H1 (cell line): ENCODE results near the gene NLRP12. TPM values are rescaled to one million over a fixed set of nuclear protein-coding genes. Genes with fewer than 3 reads are reported as not detected.

ENCODE experiments used
- CTCF ChIA-PET: fragments of 300-600 bp; sonication (Branson Sonifier 250); formaldehyde crosslinking; loops from one replicate; lab custom pipeline; 2021; ENCODE audit not compliant: partially characterized antibody; lab: Charles Lee
- POLR2A ChIA-PET: fragments of 300-600 bp; sonication (Branson Sonifier 250); formaldehyde crosslinking; loops from one replicate; lab custom pipeline; 2021; ENCODE audit warnings: inconsistent platforms; ENCODE audit not compliant: partially characterized antibody; lab: Charles Lee
- DNase-seq, 2 experiments: peaks; one replicate each; pipeline versions ENCODE4 v3.0.0 to v3.0.0-alpha.2; 2010 to 2022; ENCODE audit warnings: low spot score in 2 of 2, low read depth in 1 of 2, mixed read lengths in 1 of 2
- FAIRE-seq: peaks from 2 replicates; lab custom pipeline; 2011; peaks lifted over from hg19 to GRCh38; lab: Jason Lieb, UNC
- H2AFZ ChIP-seq: 2 replicates; pipeline ENCODE4 v1.8.1; 2012; ENCODE audit warnings: low read length, inconsistent platforms
- H2AK5ac ChIP-seq: 2 replicates; pipeline ENCODE4 v1.6.1; 2013; ENCODE audit warnings: low read depth, low read length
- H2BK120ac ChIP-seq: replicated peaks from 2 replicates; pipeline ENCODE3; 2013; ENCODE audit warnings: low read depth, low read length, inconsistent platforms
- H2BK12ac ChIP-seq: 2 replicates; pipeline ENCODE4 v1.6.1; 2013; ENCODE audit warnings: low read depth, low read length
- H2BK15ac ChIP-seq: 2 replicates; pipeline ENCODE4 v1.6.1; 2013; ENCODE audit warnings: low read length
- H2BK20ac ChIP-seq: 2 replicates; pipeline ENCODE4 v1.6.1; 2013; ENCODE audit warnings: low read length
- H2BK5ac ChIP-seq: 2 replicates; pipeline ENCODE4 v1.6.1; 2013; ENCODE audit warnings: low read depth, low read length
- H3K14ac ChIP-seq: 2 replicates; pipeline ENCODE4 v1.6.1; 2013; ENCODE audit warnings: inconsistent platforms; ENCODE audit not compliant: insufficient read length
- H3K18ac ChIP-seq: 2 replicates; pipeline ENCODE4 v1.6.1; 2013; ENCODE audit warnings: low read length; ENCODE audit errors: extremely low read depth
- H3K23ac ChIP-seq: 2 replicates; pipeline ENCODE4 v1.6.1; 2013; ENCODE audit warnings: inconsistent platforms; ENCODE audit not compliant: insufficient read length
- H3K23me2 ChIP-seq: 2 replicates; pipeline ENCODE4 v1.6.1; 2013; ENCODE audit warnings: low read depth, low read length
- H3K27ac ChIP-seq: 2 replicates; pipeline ENCODE4 v1.6.1; 2011; ENCODE audit warnings: low read depth, low read length, inconsistent platforms
- H3K27me3 ChIP-seq, 4 experiments: replicated peaks in 1 of 4; 1 replicate in 1 of 4; 2 replicates in 3 of 4; pipeline versions ENCODE4 v1.6.1 to v1.8.1; 2011 to 2013; ENCODE audit warnings: low read length in 3 of 4, mild to moderate bottlenecking in 3 of 4, inconsistent platforms in 2 of 4, mixed read lengths in 2 of 4, moderate library complexity in 1 of 4; ENCODE audit not compliant: control insufficient read depth in 3 of 4, insufficient read depth in 3 of 4; ENCODE audit errors: extremely low read depth in 1 of 4
- H3K36me3 ChIP-seq, 4 experiments: 2 replicates each; pipeline versions ENCODE4 v1.6.1 to v1.8.1; 2011 to 2013; ENCODE audit warnings: mild to moderate bottlenecking in 4 of 4, low read length in 3 of 4, moderate library complexity in 2 of 4, control low read depth in 1 of 4, inconsistent platforms in 1 of 4; ENCODE audit not compliant: insufficient read depth in 4 of 4, control insufficient read depth in 2 of 4
- H3K4ac ChIP-seq: replicated peaks from 2 replicates; pipeline ENCODE3; 2013; ENCODE audit warnings: low read length, low read depth, mixed read lengths, inconsistent platforms; ENCODE audit not compliant: insufficient read length
- H3K4me1 ChIP-seq, 4 experiments: replicated peaks in 1 of 4; 1 replicate in 1 of 4; 2 replicates in 3 of 4; pipeline versions ENCODE4 v1.6.1 to v1.8.1; 2011 to 2013; ENCODE audit warnings: low read length in 3 of 4, inconsistent platforms in 2 of 4, mixed read lengths in 1 of 4; ENCODE audit not compliant: insufficient read depth in 4 of 4, control insufficient read depth in 3 of 4
- H3K4me2 ChIP-seq, 2 experiments: 2 replicates each; pipeline versions ENCODE4 v1.6.1 to v1.8.1; 2011 to 2013; ENCODE audit warnings: low read depth in 2 of 2, low read length in 2 of 2, control low read depth in 1 of 2, inconsistent platforms in 1 of 2, mild to moderate bottlenecking in 1 of 2; ENCODE audit not compliant: insufficient read depth in 1 of 2
- H3K4me3 ChIP-seq, 4 experiments: fragments of 200-600, 300-600 bp in 1 of 4; sonication (generic), shearing (Covaris generic), sonication (Bioruptor Twin) in 1 of 4; 2 replicates each; pipeline versions ENCODE4 v1.5.1 to v1.8.1; 2011 to 2016; ENCODE audit warnings: low read length in 4 of 4, low read depth in 3 of 4, control low read depth in 2 of 4, inconsistent platforms in 2 of 4, mild to moderate bottlenecking in 2 of 4, mixed read lengths in 1 of 4, moderate library complexity in 1 of 4; ENCODE audit not compliant: insufficient read depth in 2 of 4; ENCODE audit errors: extremely low read depth in 1 of 4
- H3K56ac ChIP-seq: replicated peaks from 2 replicates; pipeline ENCODE3; 2013; ENCODE audit warnings: low read depth, mild to moderate bottlenecking, mixed read lengths, low read length, inconsistent platforms; ENCODE audit not compliant: insufficient read length
- H3K79me1 ChIP-seq: 2 replicates; pipeline ENCODE4 v1.6.1; 2013; ENCODE audit warnings: low read depth, low read length, control low read depth
- H3K79me2 ChIP-seq, 2 experiments: 2 replicates each; pipeline versions ENCODE4 v1.6.1 to v1.8.1; 2012 to 2013; ENCODE audit warnings: low read length in 2 of 2, mild to moderate bottlenecking in 2 of 2, inconsistent platforms in 1 of 2; ENCODE audit not compliant: insufficient read depth in 2 of 2, control insufficient read depth in 1 of 2
- H3K9ac ChIP-seq, 4 experiments: replicated peaks in 1 of 4; 1 replicate in 1 of 4; 2 replicates in 3 of 4; pipeline versions ENCODE4 v1.6.1 to v1.8.1; 2011 to 2013; ENCODE audit warnings: low read depth in 3 of 4, low read length in 3 of 4, control low read depth in 2 of 4, mild to moderate bottlenecking in 2 of 4, moderate library complexity in 2 of 4, inconsistent platforms in 1 of 4; ENCODE audit errors: extremely low read depth in 1 of 4
- H3K9me3 ChIP-seq, 2 experiments: 2 replicates each; pipeline versions ENCODE4 v1.6.1 to v1.8.1; 2012 to 2013; ENCODE audit warnings: mild to moderate bottlenecking in 2 of 2, moderate library complexity in 2 of 2, control low read depth in 1 of 2, inconsistent platforms in 1 of 2, low read depth in 1 of 2, low read length in 1 of 2, mixed read lengths in 1 of 2; ENCODE audit not compliant: insufficient read depth in 2 of 2
- H4K20me1 ChIP-seq, 2 experiments: replicated peaks in 1 of 2; 2 replicates each; pipeline versions ENCODE3 to v1.8.1; 2011 to 2013; ENCODE audit warnings: inconsistent platforms in 2 of 2, low read length in 2 of 2, mild to moderate bottlenecking in 1 of 2; ENCODE audit not compliant: insufficient read depth in 2 of 2, control insufficient read depth in 1 of 2
- H4K5ac ChIP-seq: 2 replicates; pipeline ENCODE4 v1.6.1; 2013; ENCODE audit warnings: low read length, low read depth, mixed read lengths, inconsistent platforms; ENCODE audit not compliant: insufficient read length
- H4K8ac ChIP-seq: 2 replicates; pipeline ENCODE4 v1.8.0; 2013; ENCODE audit warnings: mild to moderate bottlenecking, moderate library complexity, low read length, inconsistent platforms; ENCODE audit not compliant: insufficient read depth; ENCODE audit errors: extremely low read depth
- H4K91ac ChIP-seq: replicated peaks from 2 replicates; pipeline ENCODE3; 2013; ENCODE audit warnings: low read length, mixed read lengths, inconsistent platforms; ENCODE audit not compliant: insufficient read length
- ASH2L ChIP-seq: fragments of 200-600, 300-600 bp; sonication (generic); IDR thresholded peaks from one replicate; pipeline ENCODE4 v1.7.1; 2017; ENCODE audit warnings: low read length
- BRCA1 ChIP-seq: IDR thresholded peaks from 2 replicates; pipeline ENCODE4 v1.6.1; 2012; ENCODE audit warnings: low read depth, low read length, improper control_type of control experiment
- JUND ChIP-seq: IDR thresholded peaks from 2 replicates; pipeline ENCODE4 v1.6.1; 2011; ENCODE audit warnings: mild to moderate bottlenecking, improper control_type of control experiment, low read length
- KDM1A ChIP-seq: fragments of 200-600, 300-600 bp; sonication (generic); IDR thresholded peaks from 2 replicates; pipeline ENCODE4 v1.7.1; 2016; ENCODE audit warnings: mild to moderate bottlenecking, low read length, borderline replicate concordance
- NRF1 ChIP-seq: IDR thresholded peaks from 2 replicates; pipeline ENCODE4 v1.6.1; 2011; ENCODE audit warnings: mild to moderate bottlenecking, low read depth, low read length, improper control_type of control experiment
- POU5F1 ChIP-seq: IDR thresholded peaks from 2 replicates; pipeline ENCODE4 v1.6.1; 2011; ENCODE audit warnings: low read depth, mild to moderate bottlenecking, low read length, moderate library complexity
- RNF2 ChIP-seq: fragments of 200-900, 300-1000 bp; sonication (generic); IDR thresholded peaks from 2 replicates; pipeline ENCODE4 v1.7.1; 2016; ENCODE audit warnings: borderline replicate concordance, low read depth, mild to moderate bottlenecking, antibody characterized with exemption, low read length; ENCODE audit not compliant: poor library complexity, severe bottlenecking; ENCODE audit errors: missing control alignments
- SAP30 ChIP-seq: fragments of 300-600 bp; sonication (generic); IDR thresholded peaks from 2 replicates; pipeline ENCODE4 v1.7.1; 2012; ENCODE audit warnings: low read length, moderate library complexity, mild to moderate bottlenecking, inconsistent platforms; ENCODE audit not compliant: insufficient read depth, insufficient replicate concordance
- SIRT6 ChIP-seq: IDR thresholded peaks from one replicate; pipeline ENCODE4 v1.7.1; 2012; ENCODE audit warnings: low read length, inconsistent platforms
- WGBS, 2 experiments: shearing (Covaris generic) in 1 of 2; methylation state at CpG; one replicate each; pipeline versions ENCODE4 v1.1.6 to v1.1.7; 2013 to 2015; ENCODE audit warnings: low lambda C conversion rate in 2 of 2, mixed read lengths in 2 of 2, inconsistent platforms in 1 of 2, low coverage in 1 of 2, missing lambda C conversion rate in 1 of 2; ENCODE audit not compliant: insufficient replicate concordance in 2 of 2, insufficient coverage in 1 of 2, insufficient read length in 1 of 2; ENCODE audit errors: extremely low coverage in 1 of 2, missing lambda C conversion rate in 1 of 2; 5-methylcytosine and 5-hydroxymethylcytosine counted together
- polyA plus RNA-seq, 7 experiments: library from polyadenylated mRNA; depleted of rRNA in 3 of 7; stranded (reverse) in 5 of 7; unstranded in 2 of 7; fragments of >200 nt in 5 of 7; fragments of 200-250 nt in 2 of 7; gene quantifications; 1 replicate in 5 of 7; 2 replicates in 1 of 7; 4 replicates in 1 of 7; pipeline versions ENCODE4 v1.2.1 to v1.2.3, GENCODE V29; 2011 to 2013; ENCODE audit warnings: missing spikeins in 2 of 7, mixed read lengths in 2 of 7
- total RNA-seq: library from RNA; stranded (reverse); fragmentation: NEBNext Ultra II Directional; extraction: Animal tissue kit (Norgen Biotek cat#: 25700); gene quantifications from 2 replicates; pipeline ENCODE4 v1.2.1, GENCODE V29; 2021
- TF ChIP-seq, protein P1 (sequence below): IDR thresholded peaks from 2 replicates; pipeline ENCODE4 v1.6.1; 2011; ENCODE audit warnings: low read length, improper control_type of control experiment

The NLRP12 gene
- total and polyA plus RNA-seq, 2 of the 8 experiments (the other 6 are each of a cell fraction or from before 2014, with no cell fraction given), result 1.0 to 1.8 TPM

DNA sequence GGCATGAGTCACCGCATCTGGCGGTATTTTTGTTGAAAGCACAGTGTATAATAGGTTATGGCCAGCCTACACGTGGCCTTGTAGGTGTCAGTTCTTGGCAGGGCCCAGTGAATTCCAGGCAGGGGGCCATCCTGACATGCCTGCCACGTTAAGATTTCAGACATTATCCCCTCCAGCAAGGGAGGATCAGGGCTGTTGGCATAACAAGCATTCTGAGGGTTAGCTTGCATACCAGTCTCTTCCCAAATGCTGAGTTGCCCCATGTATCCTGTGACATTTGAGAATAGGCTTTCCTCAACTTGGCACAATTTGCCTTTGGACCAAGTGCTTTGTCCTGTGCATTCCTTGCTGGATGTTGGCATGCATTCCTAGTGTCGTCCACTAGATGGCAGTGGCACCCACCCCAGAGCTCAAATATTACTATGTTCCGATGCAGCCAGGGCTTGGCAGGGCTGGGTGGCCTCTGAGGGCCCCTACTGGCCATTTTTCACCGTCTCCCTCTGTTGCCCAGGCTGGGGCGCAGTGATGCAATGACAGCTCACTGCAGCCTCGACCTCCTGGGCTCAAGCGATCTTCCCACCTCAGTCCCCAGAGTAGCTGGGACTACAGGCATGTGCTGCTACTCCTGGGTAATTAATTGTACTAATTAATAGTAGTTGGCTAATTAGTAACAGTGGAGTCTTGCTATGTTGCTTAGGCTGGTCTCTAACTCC is 31.2 kb downstream of the NLRP12 start:
- Histone ChIP-seq H3K56ac (no peak overlapping the region), H3K27ac (no peak overlapping the region), H2BK120ac (peak overlapping the region; percentile 45), H2AK5ac (0 out of 2 replicates have a peak overlapping the region, but pooled peaks have one; percentile 69), H4K91ac (no peak overlapping the region), H3K4me2 (no peak overlapping the region), H3K79me2 (no peaks in the 10 kb centered on the region), H2BK20ac (peak overlapping the region; percentile 99), H2AFZ (no peak overlapping the region), H3K18ac (peak overlapping the region; percentile 88; the same call in 1 of the 2 replicates), H3K4ac (no peak overlapping the region), H3K27me3 (no peaks in the 10 kb centered on the region), H2BK15ac (peak overlapping the region; percentile 92; the same call in 1 of the 2 replicates), H2BK5ac (peak overlapping the region; percentile 73; the same call in 1 of the 2 replicates), H3K23ac (no peak overlapping the region), H3K14ac (no peak overlapping the region), H3K4me3 (no peak overlapping the region), H3K9ac (no peak overlapping the region), H4K8ac (no peak overlapping the region), H3K9me3 (no peaks in the 10 kb centered on the region), H4K5ac (no peak overlapping the region), H4K20me1 (no peaks in the 10 kb centered on the region), H3K79me1 (no peaks in the 10 kb centered on the region), H2BK12ac (peak overlapping the region; percentile 64), H3K23me2 (no peaks in the 10 kb centered on the region), H3K4me1 (no peaks in the 10 kb centered on the region), H3K36me3 (peaks cover 0 to 6% (median 0%) of the 10 kb centered on the region in 4 experiments; a peak in 1 of 8 replicates)
- ChIA-PET POLR2A (interaction anchor here (0.9 to 1.8 kb wide), 5 partner anchors 10 to 32 kb away, joined by 3 to 6 read pairs (median 4); no protein-coding TSS in a partner anchor), CTCF (interaction anchor here (0.6 to 8.6 kb wide), 80 partner anchors 8 to 644 kb away, joined by 3 to 108 read pairs (median 4); partner anchors contain the start of genes MYADM, NLRP12 and PRKCG)
- WGBS, 2 experiments, result 31% methylated on average over 10 of the region's 10 CpGs; no CpG with 5 or more reads in 1 of the 2 experiments
- FAIRE-seq, result peak; percentile 99
- DNase-seq, result peak; percentile 88 to 94
- TF ChIP-seq JUND (peak; percentile 76), RNF2 (no peak), SAP30 (no peak), BRCA1 (0 out of 2 replicates have a peak, but pooled peaks have one; percentile 9), ASH2L (peak; percentile 26), POU5F1 (no peak), SIRT6 (no peak), KDM1A (no peak), NRF1 (no peak)
- TF ChIP-seq, protein P1, sequence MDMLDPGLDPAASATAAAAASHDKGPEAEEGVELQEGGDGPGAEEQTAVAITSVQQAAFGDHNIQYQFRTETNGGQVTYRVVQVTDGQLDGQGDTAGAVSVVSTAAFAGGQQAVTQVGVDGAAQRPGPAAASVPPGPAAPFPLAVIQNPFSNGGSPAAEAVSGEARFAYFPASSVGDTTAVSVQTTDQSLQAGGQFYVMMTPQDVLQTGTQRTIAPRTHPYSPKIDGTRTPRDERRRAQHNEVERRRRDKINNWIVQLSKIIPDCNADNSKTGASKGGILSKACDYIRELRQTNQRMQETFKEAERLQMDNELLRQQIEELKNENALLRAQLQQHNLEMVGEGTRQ, result peak; percentile 10; the same call in 1 of the 2 replicates
